Measurements from ENCODE around the gene SARS1.
"Not testable (repeated sequence)": the region's sequence is repeated elsewhere in the genome, so short reads cannot be mapped to it uniquely, and the experiment has no call there.

SARS1 gene

GRCh38 chr1:109221201-109221600 lies 7.5 kb downstream of the SARS1 start:
- POLR2A ChIA-PET = interaction anchor here (0.6 kb wide), 1 partner anchor 85 kb away, joined by 3 read pairs; the partner anchor contains the start of gene MYBPHL

GRCh38 chr1:109225308-109225707 lies 11.6 kb downstream of the SARS1 start:
- Histone ChIP-seq H3K36me3 (ENCODE audit: control insufficient read depth in 4 of 4, insufficient read depth in 4 of 4, low read length in 3 of 4) (peaks cover 7 to 33% (median 17%) of the 10 kb centered on the region in 4 experiments), H3K4me3 (ENCODE audit: control insufficient read depth in 1 of 7, extremely low read depth in 1 of 7, insufficient read depth in 4 of 7, low read depth in 2 of 7, low read length in 6 of 7) (no peak overlapping the region), H3K4me1 (ENCODE audit: control extremely low read depth in 1 of 4, control insufficient read depth in 4 of 4, insufficient read depth in 4 of 4, low read length in 3 of 4) (no peaks in the 10 kb centered on the region), H3K27me3 (replicated peaks in 2 of 5; ENCODE audit: control insufficient read depth in 4 of 5, insufficient read depth in 5 of 5, low read length in 4 of 5) (no peaks in the 10 kb centered on the region), H3K27ac (ENCODE audit: insufficient read depth in 1 of 2, low read depth in 1 of 2, low read length in 2 of 2, poor library complexity in 1 of 2, severe bottlenecking in 2 of 2) (no peak overlapping the region), H3K9me3 (ENCODE audit: control extremely low read depth in 1 of 5, control insufficient read depth in 4 of 5, insufficient read depth in 2 of 5, low read depth in 1 of 5, low read length in 4 of 5) (no peaks in the 10 kb centered on the region)
- no peak for DNase-seq
- CTCF ChIA-PET = interaction anchor here (0.7 kb wide), 1 partner anchor 11 kb away, joined by 3 read pairs; no protein-coding TSS in a partner anchor
- POLR2A ChIA-PET = no interaction called here
- 100% methylated on average over 2 of the region's 3 CpGs for WGBS (ENCODE audit: insufficient coverage)

More at GRCh38 chr1:109221201-109221600, 7.5 kb downstream of the SARS1 start:
- DNase-seq; H3K4me1 ChIP-seq (ENCODE audit: control extremely low read depth in 1 of 4, control insufficient read depth in 4 of 4, insufficient read depth in 4 of 4, low read length in 3 of 4); H3K4me3 ChIP-seq (ENCODE audit: control insufficient read depth in 1 of 7, extremely low read depth in 1 of 7, insufficient read depth in 4 of 7, low read depth in 2 of 7, low read length in 6 of 7); H3K27me3 ChIP-seq (replicated peaks in 2 of 5; ENCODE audit: control insufficient read depth in 4 of 5, insufficient read depth in 5 of 5, low read length in 4 of 5); H3K27ac ChIP-seq (ENCODE audit: insufficient read depth in 1 of 2, low read depth in 1 of 2, low read length in 2 of 2, poor library complexity in 1 of 2, severe bottlenecking in 2 of 2); H3K9me3 ChIP-seq (ENCODE audit: control extremely low read depth in 1 of 5, control insufficient read depth in 4 of 5, insufficient read depth in 2 of 5, low read depth in 1 of 5, low read length in 4 of 5); H3K36me3 ChIP-seq (ENCODE audit: control insufficient read depth in 4 of 4, insufficient read depth in 4 of 4, low read length in 3 of 4); CTCF ChIA-PET: not testable (repeated sequence)
- WGBS (ENCODE audit: insufficient coverage) = 97% methylated on average over 4 of the region's 9 CpGs

- ChIA-PET CTCF (no interaction called here), POLR2A (interaction anchor here (0.6 kb wide), 1 partner anchor 226 kb away, joined by 6 read pairs; no protein-coding TSS in a partner anchor)
- Histone ChIP-seq H3K4me3 (ENCODE audit: control insufficient read depth in 1 of 7, extremely low read depth in 1 of 7, insufficient read depth in 4 of 7, low read depth in 2 of 7, low read length in 6 of 7) (no peak overlapping the region), H3K4me1 (ENCODE audit: control extremely low read depth in 1 of 4, control insufficient read depth in 4 of 4, insufficient read depth in 4 of 4, low read length in 3 of 4) (no peaks in the 10 kb centered on the region), H3K27me3 (replicated peaks in 2 of 5; ENCODE audit: control insufficient read depth in 4 of 5, insufficient read depth in 5 of 5, low read length in 4 of 5) (no peaks in the 10 kb centered on the region), H3K36me3 (ENCODE audit: control insufficient read depth in 4 of 4, insufficient read depth in 4 of 4, low read length in 3 of 4) (peaks cover 7 to 34% (median 20%) of the 10 kb centered on the region in 4 experiments), H3K27ac (ENCODE audit: insufficient read depth in 1 of 2, low read depth in 1 of 2, low read length in 2 of 2, poor library complexity in 1 of 2, severe bottlenecking in 2 of 2) (no peak overlapping the region), H3K9me3 (ENCODE audit: control extremely low read depth in 1 of 5, control insufficient read depth in 4 of 5, insufficient read depth in 2 of 5, low read depth in 1 of 5, low read length in 4 of 5) (no peaks in the 10 kb centered on the region)
- WGBS (ENCODE audit: insufficient coverage) = 100% methylated on average over 4 of the region's 5 CpGs
- no peak for DNase-seq
Observed at GRCh38 chr1:109225711-109226445, 12.2 kb downstream of the SARS1 start.

GRCh38 chr1:109228167-109228566 lies 14.4 kb downstream of the SARS1 start:
- Histone ChIP-seq H3K9me3 (ENCODE audit: control extremely low read depth in 1 of 5, control insufficient read depth in 4 of 5, insufficient read depth in 2 of 5, low read depth in 1 of 5, low read length in 4 of 5) (no peaks in the 10 kb centered on the region), H3K36me3 (ENCODE audit: control insufficient read depth in 4 of 4, insufficient read depth in 4 of 4, low read length in 3 of 4) (peaks cover 9 to 49% (median 33%) of the 10 kb centered on the region in 4 experiments), H3K4me1 (ENCODE audit: control extremely low read depth in 1 of 4, control insufficient read depth in 4 of 4, insufficient read depth in 4 of 4, low read length in 3 of 4) (no peaks in the 10 kb centered on the region), H3K27ac (ENCODE audit: insufficient read depth in 1 of 2, low read depth in 1 of 2, low read length in 2 of 2, poor library complexity in 1 of 2, severe bottlenecking in 2 of 2) (no peak overlapping the region), H3K27me3 (replicated peaks in 2 of 5; ENCODE audit: control insufficient read depth in 4 of 5, insufficient read depth in 5 of 5, low read length in 4 of 5) (no peaks in the 10 kb centered on the region), H3K4me3 (ENCODE audit: control insufficient read depth in 1 of 7, extremely low read depth in 1 of 7, insufficient read depth in 4 of 7, low read depth in 2 of 7, low read length in 6 of 7) (no peak overlapping the region)
- no peak for DNase-seq
- POLR2A ChIA-PET = no interaction called here
- CTCF ChIA-PET = interaction anchor here (0.9 to 1.3 kb wide), 3 partner anchors 8 to 174 kb away, joined by 3 to 5 read pairs (median 3); no protein-coding TSS in a partner anchor
- WGBS (ENCODE audit: insufficient coverage) = no CpG with 5 or more reads among the region's 3 CpGs

GRCh38 chr1:109229531-109230127 lies 15.9 kb downstream of the SARS1 start:
- WGBS (ENCODE audit: insufficient coverage) = 94% methylated on average over 8 of the region's 13 CpGs
- Histone ChIP-seq H3K27ac (ENCODE audit: insufficient read depth in 1 of 2, low read depth in 1 of 2, low read length in 2 of 2, poor library complexity in 1 of 2, severe bottlenecking in 2 of 2) (no peak overlapping the region), H3K4me3 (ENCODE audit: control insufficient read depth in 1 of 7, extremely low read depth in 1 of 7, insufficient read depth in 4 of 7, low read depth in 2 of 7, low read length in 6 of 7) (no peak overlapping the region), H3K27me3 (replicated peaks in 2 of 5; ENCODE audit: control insufficient read depth in 4 of 5, insufficient read depth in 5 of 5, low read length in 4 of 5) (no peaks in the 10 kb centered on the region), H3K4me1 (ENCODE audit: control extremely low read depth in 1 of 4, control insufficient read depth in 4 of 4, insufficient read depth in 4 of 4, low read length in 3 of 4) (no peaks in the 10 kb centered on the region), H3K36me3 (ENCODE audit: control insufficient read depth in 4 of 4, insufficient read depth in 4 of 4, low read length in 3 of 4) (peaks cover 11 to 50% (median 34%) of the 10 kb centered on the region in 4 experiments), H3K9me3 (ENCODE audit: control extremely low read depth in 1 of 5, control insufficient read depth in 4 of 5, insufficient read depth in 2 of 5, low read depth in 1 of 5, low read length in 4 of 5) (no peaks in the 10 kb centered on the region)
- ChIA-PET POLR2A (interaction anchor here (0.6 kb wide), 1 partner anchor 242 kb away, joined by 5 read pairs; no protein-coding TSS in a partner anchor), CTCF (no interaction called here)
- no peak for DNase-seq

GRCh38 chr1:109231066-109231465 lies 17.3 kb downstream of the SARS1 start:
- ChIA-PET POLR2A (no interaction called here), CTCF (interaction anchor here (0.6 to 0.7 kb wide), 2 partner anchors 14 to 183 kb away, joined by 3 read pairs; no protein-coding TSS in a partner anchor)
- 94% methylated on average over 3 of the region's 3 CpGs for WGBS (ENCODE audit: insufficient coverage)

GRCh38 chr1:109235137-109235536 lies 21.4 kb downstream of the SARS1 start:
- CTCF ChIA-PET = no interaction called here
- peaks cover 14 to 75% (median 54%) of the 10 kb centered on the region in 4 experiments for H3K36me3 ChIP-seq (ENCODE audit: control insufficient read depth in 4 of 4, insufficient read depth in 4 of 4, low read length in 3 of 4)
- no peak overlapping the region for H3K4me3 ChIP-seq (ENCODE audit: control insufficient read depth in 1 of 7, extremely low read depth in 1 of 7, insufficient read depth in 4 of 7, low read depth in 2 of 7, low read length in 6 of 7)
- peaks cover 0 to 2% (median under 1%) of the 10 kb centered on the region in 5 experiments for H3K27me3 ChIP-seq (replicated peaks in 2 of 5; ENCODE audit: control insufficient read depth in 4 of 5, insufficient read depth in 5 of 5, low read length in 4 of 5)
- no peaks in the 10 kb centered on the region for H3K4me1 ChIP-seq (ENCODE audit: control extremely low read depth in 1 of 4, control insufficient read depth in 4 of 4, insufficient read depth in 4 of 4, low read length in 3 of 4)
- no peak for DNase-seq
- no peaks in the 10 kb centered on the region for H3K9me3 ChIP-seq (ENCODE audit: control extremely low read depth in 1 of 5, control insufficient read depth in 4 of 5, insufficient read depth in 2 of 5, low read depth in 1 of 5, low read length in 4 of 5)
- WGBS (ENCODE audit: insufficient coverage) = 97% methylated on average over 7 of the region's 7 CpGs
- H3K27ac ChIP-seq (ENCODE audit: insufficient read depth in 1 of 2, low read depth in 1 of 2, low read length in 2 of 2, poor library complexity in 1 of 2, severe bottlenecking in 2 of 2) = no peak overlapping the region
- POLR2A ChIA-PET = no interaction called here

More at GRCh38 chr1:109231066-109231465, 17.3 kb downstream of the SARS1 start:
- no peaks in the 10 kb centered on the region for H3K27me3 ChIP-seq (replicated peaks in 2 of 5; ENCODE audit: control insufficient read depth in 4 of 5, insufficient read depth in 5 of 5, low read length in 4 of 5)
- no peak overlapping the region for H3K4me3 ChIP-seq (ENCODE audit: control insufficient read depth in 1 of 7, extremely low read depth in 1 of 7, insufficient read depth in 4 of 7, low read depth in 2 of 7, low read length in 6 of 7)
- H3K27ac ChIP-seq (ENCODE audit: insufficient read depth in 1 of 2, low read depth in 1 of 2, low read length in 2 of 2, poor library complexity in 1 of 2, severe bottlenecking in 2 of 2) = no peak overlapping the region
- H3K36me3 ChIP-seq (ENCODE audit: control insufficient read depth in 4 of 4, insufficient read depth in 4 of 4, low read length in 3 of 4) = peaks cover 19 to 62% (median 43%) of the 10 kb centered on the region in 4 experiments
- no peaks in the 10 kb centered on the region for H3K4me1 ChIP-seq (ENCODE audit: control extremely low read depth in 1 of 4, control insufficient read depth in 4 of 4, insufficient read depth in 4 of 4, low read length in 3 of 4)
- no peaks in the 10 kb centered on the region for H3K9me3 ChIP-seq (ENCODE audit: control extremely low read depth in 1 of 5, control insufficient read depth in 4 of 5, insufficient read depth in 2 of 5, low read depth in 1 of 5, low read length in 4 of 5)
- DNase-seq = no peak
